ENCODE results near the gene ZNF175.

Gene ZNF175

DNA sequence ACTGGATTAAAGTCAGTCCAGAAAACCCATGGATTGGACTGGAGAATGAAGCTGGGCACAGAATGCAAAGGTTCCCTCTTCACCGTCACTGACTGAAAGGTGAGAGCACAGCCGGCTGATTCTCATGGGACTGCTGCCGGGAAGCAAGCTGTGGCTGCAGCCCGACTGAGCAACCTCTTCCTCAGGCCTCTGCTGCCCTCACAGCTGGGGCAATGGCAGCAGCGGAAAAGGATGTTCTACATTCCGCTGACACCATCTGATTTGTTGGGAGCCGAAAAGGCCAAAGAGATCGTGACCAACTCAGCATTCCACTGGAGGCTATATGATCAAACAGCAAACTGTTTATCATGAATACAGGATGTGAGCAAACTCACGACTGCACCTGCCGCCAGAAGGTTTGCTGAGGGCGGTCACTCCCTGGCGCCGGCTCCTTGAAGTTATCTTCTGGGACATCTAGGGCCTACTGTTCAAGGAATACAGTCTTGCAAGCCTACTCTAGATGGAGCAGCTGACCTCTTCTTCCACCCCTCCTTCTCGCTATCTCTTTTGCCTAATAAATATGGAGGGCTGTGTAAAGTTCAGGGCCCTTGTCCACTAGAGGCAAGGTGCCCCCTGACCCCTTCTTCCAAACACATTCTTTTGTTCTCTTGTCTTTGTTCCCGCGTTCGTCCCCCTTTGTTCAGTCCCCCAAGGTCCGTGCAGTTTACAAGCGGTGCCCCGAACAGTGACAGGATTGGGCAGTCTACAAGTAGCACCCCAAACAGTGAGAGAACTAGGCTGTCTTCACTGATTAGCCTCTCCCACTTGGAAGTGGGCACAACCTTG, 20.0 kb upstream of the ZNF175 start:
- DNase-seq, result no peak

DNA sequence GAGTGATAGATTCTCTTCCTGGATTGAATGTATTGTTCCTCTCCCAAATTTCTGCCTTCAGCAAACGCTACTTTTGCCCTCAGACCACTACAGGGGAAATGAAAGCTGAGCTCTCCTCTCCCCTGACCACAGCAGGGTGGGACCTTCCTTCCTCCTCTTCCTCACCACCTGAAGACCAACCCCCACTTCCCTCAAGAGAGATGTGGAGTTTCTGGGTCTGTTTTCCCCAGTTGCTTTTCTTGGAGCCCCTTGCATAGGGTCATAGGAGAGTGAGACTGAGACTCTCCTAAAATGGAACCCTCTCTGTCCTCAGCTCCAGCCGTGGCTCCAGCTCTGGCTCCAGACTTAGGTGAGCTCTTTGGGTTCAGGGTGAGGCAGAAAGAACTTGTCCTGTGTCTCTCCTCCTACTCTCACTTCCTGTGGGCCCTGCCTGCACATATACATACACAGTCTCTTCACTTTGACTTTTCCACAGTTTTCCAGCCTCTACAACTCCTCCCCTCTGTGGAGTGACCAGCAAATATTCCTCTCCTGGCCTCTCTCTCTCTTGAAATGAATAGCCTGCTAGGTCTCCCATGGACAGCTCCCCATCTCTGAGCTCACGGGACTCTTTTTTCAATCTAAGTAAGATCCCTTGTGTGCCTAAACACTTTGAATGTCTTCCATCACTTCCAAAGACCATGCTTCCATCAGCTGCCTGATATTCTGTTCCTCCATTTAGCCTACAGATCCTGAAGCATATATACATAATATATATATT, 19.2 kb upstream of the ZNF175 start:
- no peak for DNase-seq

DNA sequence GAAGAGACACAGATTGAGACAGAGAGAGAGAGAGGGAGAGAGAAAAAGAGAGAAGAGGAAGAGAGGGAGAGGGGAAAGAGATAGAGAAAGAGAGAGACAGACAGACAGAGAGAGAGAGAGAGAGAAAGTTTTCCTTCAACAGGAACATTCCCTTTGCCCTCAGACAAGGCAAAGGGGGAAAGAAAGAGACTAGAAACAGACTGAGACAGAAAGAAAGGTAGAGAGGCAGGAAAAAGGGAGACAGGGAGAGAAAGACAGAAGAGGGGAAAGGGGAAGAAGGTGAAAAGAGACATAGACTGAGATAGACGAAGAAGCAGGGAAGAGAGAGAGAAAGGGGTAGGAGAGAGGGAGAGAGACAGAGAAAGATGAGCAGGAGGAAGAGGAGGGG, 18.5 kb upstream of the ZNF175 start:
- no peak for DNase-seq

DNA sequence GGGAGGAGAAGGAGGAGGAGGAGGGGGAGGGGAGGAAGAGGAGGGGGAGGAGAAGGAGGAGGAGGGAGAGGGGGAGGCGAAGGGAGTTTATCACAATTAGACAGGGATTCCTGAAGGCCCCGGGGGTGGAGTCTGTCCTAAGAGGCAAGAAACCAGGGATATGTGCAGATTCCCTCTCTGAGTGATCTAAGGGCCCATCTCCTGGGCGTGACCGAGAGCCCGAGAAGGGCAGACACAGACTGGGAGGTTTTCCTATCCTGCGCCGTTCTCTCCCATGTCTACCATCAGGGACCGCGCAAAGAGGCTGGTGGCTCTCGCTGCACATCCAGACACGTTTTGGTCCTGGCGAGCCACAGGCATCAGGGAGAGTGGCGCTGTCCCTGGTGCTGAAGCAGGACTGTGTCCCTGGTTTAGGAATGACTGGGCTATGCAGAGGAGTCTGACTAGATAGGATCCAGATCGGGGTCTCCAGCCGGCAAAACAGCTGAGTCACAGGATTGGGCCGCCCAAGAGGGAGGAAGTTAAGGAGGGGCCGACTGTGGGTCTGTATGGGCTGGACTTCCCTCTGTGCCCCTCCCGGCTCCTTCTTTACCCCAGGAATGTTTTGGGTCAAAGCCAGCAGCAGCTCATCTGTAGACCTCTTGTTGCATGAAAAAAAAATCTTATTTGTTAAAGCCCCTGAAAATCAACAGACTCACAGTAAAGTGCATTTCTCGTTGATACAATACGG, 17.9 kb upstream of the ZNF175 start:
- DNase-seq, result no peak

DNA sequence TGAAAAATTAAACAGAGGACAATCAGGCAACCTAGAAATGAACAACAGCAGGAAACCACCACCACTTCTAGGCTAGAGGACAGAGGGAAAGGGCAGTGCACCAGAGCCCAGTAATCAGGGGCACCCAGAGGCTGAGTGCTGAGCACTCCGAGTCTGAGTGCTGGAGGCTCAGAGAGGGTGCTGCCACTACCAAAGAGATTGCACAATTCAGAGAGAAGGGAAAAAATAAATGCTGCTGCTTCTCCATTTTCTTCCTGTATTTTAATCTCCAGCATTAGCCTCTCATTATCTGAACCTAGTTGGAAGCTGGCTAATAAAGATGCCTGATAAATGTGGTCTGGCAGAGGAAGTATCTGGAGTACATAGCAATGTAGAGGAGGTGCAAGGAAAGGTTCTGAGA, 11.8 kb upstream of the ZNF175 start:
- DNase-seq, result no peak

DNA sequence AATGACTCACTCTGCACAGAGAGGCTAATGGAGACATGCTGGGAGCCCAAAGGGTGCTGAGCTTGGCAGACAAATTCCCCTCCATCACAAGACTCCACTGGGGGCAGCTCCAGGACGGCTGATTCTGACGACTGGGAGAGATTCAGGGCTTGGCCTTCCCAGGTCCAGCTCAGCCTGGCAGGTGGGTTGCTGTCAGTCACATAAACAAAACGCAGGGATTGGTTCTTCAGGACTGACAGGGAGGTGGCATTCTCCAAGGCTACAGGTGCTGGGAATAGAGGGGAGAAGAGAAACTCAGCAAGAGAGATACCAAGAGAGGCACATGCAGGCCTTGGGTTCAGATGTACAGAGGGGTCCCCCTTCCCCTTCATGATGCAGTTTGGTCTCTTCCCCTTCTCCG, 10.7 kb upstream of the ZNF175 start:
- DNase-seq, result no peak

DNA sequence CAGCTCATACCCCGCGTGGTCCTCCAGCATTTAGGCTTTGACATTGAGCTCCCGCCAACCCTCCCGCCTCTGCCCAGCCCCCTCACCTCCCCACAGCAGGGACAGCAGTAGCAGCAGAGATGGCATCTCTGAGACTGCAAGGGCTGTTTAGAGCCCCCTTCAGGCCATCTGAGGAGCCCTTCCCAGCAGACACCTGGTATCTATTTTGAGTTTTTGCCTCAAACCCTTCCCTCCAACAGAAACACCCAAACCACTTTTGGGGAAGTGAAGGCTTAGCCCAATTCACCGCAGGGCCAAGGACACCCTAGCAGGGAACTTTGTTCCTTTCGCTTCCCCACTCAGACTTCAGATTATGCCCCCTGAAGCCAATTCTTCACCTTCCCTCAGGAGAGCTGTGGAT, 6.3 kb upstream of the ZNF175 start:
- DNase-seq, result no peak

DNA sequence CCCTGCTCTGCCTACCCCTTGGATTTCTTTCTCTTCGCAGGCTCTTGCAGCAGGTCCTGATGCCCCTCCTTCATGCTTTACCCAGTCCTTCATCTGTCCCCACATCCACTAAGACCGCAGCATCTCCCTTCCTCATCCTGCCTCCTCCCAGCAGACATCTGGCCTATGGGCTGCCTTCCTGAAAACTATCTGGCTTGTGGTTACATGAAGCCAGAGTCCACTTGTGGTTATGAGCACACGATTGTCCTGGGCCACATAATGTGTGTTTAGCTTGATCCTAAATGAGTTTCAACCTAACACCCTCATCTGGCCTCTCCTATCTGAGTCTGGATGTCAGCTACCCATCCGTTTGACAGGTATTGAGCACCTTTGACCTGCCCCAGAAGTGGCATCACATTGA, 5.5 kb upstream of the ZNF175 start:
- DNase-seq, result no peak

DNA sequence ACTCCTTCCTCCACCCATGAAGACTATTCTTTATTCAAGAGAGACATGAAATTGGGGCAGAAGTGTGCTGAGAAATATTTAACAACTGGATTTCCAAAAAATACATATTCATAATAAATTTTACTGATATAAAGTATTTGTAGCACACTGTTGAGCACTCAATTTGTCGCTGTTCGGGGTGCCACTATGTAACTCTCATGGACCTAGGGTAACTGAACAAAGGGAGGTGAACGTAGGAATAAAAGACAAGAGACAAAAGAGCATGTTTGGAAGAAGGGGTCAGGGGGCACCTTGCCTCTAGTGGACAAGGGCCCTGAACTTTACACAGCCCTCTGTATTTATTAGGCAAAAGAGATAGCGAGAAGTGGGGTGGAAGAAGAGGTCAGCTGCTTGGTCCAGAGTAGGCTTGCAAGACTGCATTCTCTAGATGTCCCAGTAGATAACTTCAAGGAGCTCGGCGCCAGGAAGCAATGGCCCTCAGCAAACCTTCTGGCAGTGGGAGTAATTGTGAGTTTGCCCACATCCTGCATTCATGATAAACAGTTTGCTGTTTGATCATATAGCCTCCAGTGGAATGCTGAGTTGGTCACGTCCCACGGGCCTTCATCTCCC, 4.5 kb upstream of the ZNF175 start:
- no peak for DNase-seq

DNA sequence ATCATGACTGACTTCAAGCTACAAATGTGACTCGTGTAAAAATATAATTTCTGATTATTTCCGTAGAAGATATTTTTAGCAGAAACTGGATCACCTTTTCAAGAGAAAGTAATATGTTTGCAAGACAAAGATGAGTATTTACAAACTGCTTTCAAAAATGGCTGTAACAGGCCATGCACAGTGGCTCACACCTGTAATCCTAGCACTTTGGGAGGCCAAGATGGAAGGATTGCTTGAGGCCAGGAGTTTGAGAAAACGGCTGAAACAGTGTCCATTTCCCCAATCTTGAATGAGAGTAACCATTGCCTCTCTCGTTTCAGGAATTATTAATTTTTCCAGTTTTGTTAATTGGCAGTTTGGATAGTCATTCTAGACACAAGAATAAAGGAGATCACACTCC, 3.5 kb upstream of the ZNF175 start:
- DNase-seq, result no peak

DNA sequence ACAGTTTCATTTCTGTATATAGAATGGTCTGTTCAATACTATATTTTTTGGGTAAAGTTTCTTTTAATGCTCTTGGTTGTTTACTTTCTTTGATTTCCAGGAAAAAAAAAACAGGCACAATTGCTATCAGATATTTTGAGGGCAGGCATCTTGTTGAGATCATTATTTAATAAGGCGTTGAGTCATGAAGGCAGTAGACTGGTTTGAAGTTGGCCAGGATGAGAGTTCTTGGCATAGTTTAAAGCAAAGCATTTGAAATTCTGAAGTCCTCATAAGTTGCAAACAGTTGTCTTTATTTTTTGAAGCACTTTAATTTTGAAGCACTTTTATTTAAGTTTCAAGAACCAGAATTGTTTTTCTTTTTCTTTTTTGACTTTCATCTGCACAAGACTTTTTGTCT, 2.6 kb upstream of the ZNF175 start:
- DNase-seq, result no peak

DNA sequence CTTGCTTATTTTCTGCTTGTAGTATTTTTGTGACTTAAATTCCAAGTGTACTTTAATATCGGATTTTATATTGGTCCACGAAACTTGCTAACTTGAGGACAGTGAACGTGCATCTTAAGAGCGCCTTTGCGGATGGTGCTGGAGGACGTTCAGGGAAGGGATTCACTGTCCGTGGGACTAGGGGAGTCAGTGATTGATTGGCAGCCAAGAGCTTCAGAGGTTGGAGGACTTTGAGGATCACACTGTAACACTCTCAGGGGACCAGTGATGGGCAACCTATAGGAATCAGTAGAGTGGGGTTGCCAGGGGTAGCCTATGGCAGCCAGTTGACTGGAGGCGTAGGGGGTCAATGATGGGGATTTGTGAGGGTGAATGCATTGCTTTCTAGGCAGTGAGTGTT, 516 bp downstream of the ZNF175 start:
- no peak for DNase-seq

DNA sequence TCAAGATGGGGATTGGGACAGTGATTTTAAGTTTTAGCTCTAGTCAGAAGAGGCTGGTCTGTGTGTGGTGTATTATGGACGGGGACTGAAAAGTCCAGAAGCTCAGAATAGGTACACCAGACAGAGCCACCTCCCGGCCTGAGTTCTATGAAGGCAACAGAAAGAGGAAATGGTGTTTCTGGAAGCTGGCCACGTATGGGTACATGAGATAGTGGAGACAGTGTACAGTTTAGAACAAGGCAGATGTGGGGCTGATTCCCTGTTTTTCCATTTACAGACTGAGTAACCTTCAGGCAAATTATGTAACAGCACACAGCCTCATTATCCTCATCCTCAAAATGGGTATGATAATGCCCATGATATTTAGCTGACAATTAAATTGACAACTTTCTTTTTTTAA, 1.3 kb downstream of the ZNF175 start:
- DNase-seq, result no peak

DNA sequence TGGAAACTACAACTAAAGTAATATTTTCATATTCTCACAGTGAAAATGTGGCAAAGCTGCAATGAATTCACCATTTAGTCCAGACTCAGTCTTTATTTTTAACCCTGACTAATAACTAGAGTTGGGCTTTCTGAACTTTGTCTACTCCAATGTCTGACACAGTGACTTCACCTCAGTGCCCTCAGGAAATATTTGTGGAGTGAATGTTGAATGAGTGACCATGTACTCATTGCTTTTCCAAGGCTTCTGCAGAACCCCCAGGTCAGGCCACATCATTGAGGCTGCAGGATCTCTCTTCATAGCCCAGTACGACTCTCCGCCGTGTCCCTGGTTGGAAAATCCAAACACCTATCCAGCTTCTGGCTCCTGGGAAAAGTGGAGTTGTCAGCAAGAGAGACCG, 1.8 kb downstream of the ZNF175 start:
- no peak for DNase-seq

DNA sequence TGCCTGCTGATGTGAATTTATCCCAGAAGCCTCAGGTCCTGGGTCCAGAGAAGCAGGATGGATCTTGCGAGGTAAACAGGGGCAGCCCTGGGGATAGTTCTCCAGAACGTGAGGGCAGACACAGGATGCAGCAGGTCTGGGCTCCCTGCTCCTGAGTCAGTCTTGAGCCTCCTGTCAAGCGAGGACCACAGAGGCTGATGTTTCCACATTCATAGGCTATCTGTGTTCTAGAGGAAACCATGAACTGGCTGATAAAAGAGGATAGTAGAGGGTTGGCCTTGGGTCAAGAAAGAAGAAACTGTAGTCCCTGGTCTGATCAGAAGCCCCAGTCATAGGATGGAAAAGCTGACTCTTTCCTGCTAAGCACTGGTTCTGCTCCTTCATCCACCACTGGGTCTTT, 2.2 kb downstream of the ZNF175 start:
- no peak for DNase-seq

DNA sequence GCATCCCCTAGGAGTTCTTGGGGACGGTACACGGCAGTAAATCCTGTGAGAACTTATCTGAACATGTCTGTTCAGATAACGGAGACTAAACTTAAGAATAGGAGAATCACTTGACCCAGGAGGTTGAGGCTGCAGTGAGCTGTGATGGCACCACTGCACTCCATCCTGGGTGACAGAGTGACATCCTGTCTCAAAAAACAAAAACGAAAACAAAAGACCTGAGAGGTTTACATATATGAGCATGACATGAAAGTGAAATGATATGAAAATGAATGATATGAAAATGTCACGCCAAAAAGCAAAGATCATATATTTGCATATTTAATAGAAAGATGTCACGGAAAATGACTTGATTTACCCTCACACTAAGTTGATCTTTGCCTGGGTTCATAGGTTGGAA, 5.8 kb downstream of the ZNF175 start:
- DNase-seq, result no peak

DNA sequence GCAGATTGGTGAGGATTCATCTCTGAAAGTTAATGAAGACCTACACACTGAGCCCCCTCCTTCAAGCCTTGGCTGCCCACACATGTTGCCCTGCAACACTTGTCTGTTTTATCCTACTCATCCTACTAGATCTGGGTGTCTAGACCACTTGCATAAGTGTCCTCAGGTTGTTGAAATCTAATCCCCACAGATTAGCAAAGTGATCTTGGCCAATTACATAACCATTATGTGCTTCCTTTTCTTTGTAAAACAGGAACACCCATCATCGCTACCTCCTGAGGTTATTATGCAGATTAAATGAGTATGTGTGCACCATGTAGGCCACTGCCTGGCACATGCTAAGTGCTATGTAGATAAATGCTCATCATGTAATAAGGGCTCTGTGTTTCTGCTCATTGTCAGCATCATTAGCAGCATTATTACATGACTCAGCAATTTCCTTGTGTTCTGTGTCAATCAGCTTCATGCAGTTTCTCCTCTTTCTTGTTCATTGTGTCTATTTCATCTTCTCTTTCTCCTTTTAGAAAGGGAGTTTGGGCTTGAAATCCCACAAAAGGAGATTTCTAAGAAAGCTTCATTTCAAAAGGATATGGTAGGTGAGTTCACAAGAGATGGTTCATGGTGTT, 15.1 kb downstream of the ZNF175 start:
- no peak for DNase-seq

DNA sequence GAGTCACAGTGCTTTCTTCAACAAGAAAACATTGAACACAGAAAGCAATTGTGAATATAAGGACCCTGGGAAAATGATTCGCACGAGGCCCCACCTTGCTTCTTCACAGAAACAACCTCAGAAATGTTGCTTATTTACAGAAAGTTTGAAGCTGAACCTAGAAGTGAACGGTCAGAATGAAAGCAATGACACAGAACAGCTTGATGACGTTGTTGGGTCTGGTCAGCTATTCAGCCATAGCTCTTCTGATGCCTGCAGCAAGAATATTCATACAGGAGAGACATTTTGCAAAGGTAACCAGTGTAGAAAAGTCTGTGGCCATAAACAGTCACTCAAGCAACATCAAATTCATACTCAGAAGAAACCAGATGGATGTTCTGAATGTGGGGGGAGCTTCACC, 15.7 kb downstream of the ZNF175 start:
- DNase-seq, result no peak

DNA sequence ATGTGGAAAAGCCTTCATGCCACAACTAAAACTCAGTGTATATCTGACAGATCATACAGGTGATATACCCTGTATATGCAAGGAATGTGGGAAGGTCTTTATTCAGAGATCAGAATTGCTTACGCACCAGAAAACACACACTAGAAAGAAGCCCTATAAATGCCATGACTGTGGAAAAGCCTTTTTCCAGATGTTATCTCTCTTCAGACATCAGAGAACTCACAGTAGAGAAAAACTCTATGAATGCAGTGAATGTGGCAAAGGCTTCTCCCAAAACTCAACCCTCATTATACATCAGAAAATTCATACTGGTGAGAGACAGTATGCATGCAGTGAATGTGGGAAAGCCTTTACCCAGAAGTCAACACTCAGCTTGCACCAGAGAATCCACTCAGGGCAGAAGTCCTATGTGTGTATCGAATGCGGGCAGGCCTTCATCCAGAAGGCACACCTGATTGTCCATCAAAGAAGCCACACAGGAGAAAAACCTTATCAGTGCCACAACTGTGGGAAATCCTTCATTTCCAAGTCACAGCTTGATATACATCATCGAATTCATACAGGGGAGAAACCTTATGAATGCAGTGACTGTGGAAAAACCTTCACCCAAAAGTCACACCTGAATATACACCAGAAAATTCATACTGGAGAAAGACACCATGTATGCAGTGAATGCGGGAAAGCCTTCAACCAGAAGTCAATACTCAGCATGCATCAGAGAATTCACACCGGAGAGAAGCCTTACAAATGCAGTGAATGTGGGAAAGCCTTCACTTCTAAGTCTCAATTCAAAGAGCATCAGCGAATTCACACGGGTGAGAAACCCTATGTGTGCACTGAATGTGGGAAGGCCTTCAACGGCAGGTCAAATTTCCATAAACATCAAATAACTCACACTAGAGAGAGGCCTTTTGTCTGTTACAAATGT, 16.4 kb downstream of the ZNF175 start:
- no peak for DNase-seq

DNA sequence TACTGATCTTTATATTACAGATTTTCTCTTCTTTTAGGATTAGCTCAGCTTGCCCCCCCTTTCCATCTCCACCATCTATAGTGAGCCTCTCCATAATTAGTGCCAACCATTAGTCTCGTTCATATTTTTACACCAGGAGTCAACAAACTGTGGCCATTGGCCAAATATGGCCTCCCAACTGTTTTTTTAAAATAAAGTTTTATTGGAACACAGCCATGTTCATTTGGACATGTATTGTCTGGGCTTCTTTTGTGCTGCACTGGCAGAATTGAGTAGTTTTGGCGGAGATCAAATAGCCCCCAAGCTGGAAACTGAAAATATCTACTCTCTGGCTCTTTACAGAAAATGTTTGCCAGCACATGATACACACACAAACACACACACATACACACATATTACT, 18.4 kb downstream of the ZNF175 start:
- no peak for DNase-seq

DNA sequence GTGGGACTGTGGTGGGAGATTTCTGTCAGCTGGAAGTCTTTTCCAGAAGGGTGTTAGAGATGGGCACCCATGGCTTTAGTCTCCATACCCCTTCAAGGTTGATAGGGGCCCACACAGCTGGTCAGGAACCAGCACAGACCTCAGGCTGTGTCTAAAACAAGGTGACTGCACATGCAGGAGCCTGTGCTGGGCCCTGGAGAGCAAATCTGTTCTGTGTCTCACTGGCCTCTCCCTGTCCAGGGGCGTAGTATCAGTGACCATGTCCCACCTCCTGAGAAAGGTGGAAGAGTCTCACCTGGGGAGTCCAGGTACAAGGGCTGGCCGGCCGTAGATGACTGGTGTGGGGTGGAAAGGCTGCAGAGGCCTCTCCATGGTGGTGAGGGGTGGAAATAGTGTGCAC, 19.4 kb downstream of the ZNF175 start:
- DNase-seq, result no peak

DNA sequence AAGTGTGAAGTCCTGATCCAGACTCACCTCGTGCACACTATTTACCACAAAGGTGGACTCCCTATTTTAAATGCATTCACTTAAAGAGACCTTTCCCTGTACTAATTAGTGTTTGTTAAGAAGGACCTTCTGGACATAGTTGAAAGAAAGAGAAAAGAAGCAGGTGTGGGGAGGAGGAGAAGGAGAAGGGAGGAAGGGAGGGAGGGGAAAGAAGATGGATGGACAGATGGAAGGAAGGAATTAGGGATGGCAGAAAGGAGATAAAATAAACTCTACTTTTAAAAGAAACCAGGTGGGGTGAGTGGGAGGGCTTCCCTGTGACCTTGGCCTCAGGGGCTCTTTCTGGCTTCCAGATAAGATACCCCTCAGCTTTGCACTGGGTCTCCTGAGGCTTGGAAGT, 21.4 kb downstream of the ZNF175 start:
- DNase-seq, result no peak

Data from NCI-H187 treated with DMSO at 0.1 percent for 48 hours (cell line).